Measurements from ENCODE around the gene PRPF38B. TPM values are rescaled to one million over a fixed set of nuclear protein-coding genes. Genes with fewer than 3 reads are reported as not detected.

PRPF38B gene
- total and polyA plus RNA-seq, 10 of the 15 experiments (the other 5 are each of a cell fraction or from before 2014, with no cell fraction given) = 32.9 to 79.2 (median 47.8) TPM

- H2AFZ ChIP-seq (ENCODE audit: control insufficient read depth, low read depth, low read length) = no peak overlapping the region
- H3K4me3 ChIP-seq = no peak overlapping the region
- H3K9me3 ChIP-seq (replicated peaks; ENCODE audit: control insufficient read depth, insufficient read depth, low read length) = no peaks in the 10 kb centered on the region
- ChIA-PET CTCF (interaction anchor here (0.6 to 1.2 kb wide), 2 partner anchors 8 to 56 kb away, joined by 3 to 4 read pairs; no protein-coding TSS in a partner anchor), RAD21 (ENCODE audit: unreplicated experiment) (no interaction called here), SMC1A (ENCODE audit: uncharacterized antibody, unreplicated experiment) (no interaction called here), POLR2A (interaction anchor here (1.1 kb wide), 1 partner anchor 25 kb away, joined by 3 read pairs; no protein-coding TSS in a partner anchor)
- DNase-seq (ENCODE audit: low read depth, low spot score) (no peak), ATAC-seq (no peak), FAIRE-seq (no peak)
- H3K79me2 ChIP-seq (ENCODE audit: control insufficient read depth, insufficient read depth, low read length) = no peaks in the 10 kb centered on the region
- in situ Hi-C loops (cut with MboI) = no loop called here
- no peaks in the 10 kb centered on the region for H3K36me3 ChIP-seq (ENCODE audit: control insufficient read depth in 2 of 2, insufficient read depth in 2 of 2, low read length in 1 of 2)
- intact Hi-C loops (cut with micrococcal nuclease; ENCODE audit: unreplicated experiment) = no loop called here
- peaks cover 0 to 2% of the 10 kb centered on the region in 2 experiments; a peak in 2 of 4 replicates for H3K27me3 ChIP-seq (replicated peaks in 1 of 2; ENCODE audit: control insufficient read depth in 2 of 2, insufficient read depth in 2 of 2, low read length in 1 of 2)
- no TSS peak for BruUV-seq (replicated peaks)
- no peaks in the 10 kb centered on the region for H3K4me1 ChIP-seq (ENCODE audit: control insufficient read depth, insufficient read depth, low read length)
- TF ChIP-seq ESRRA (IDR thresholded peaks at IDR 0.05; ENCODE audit: low read length) (no peak), TAF1 (IDR thresholded peaks at IDR 0.05; ENCODE audit: borderline replicate concordance, low read depth, low read length) (no peak)
- no peak overlapping the region for H3K4me2 ChIP-seq (ENCODE audit: control insufficient read depth, insufficient read depth)
- no peak overlapping the region for H3K27ac ChIP-seq (ENCODE audit: control insufficient read depth, insufficient read depth)
- no peak overlapping the region for H3K9ac ChIP-seq (ENCODE audit: control insufficient read depth, insufficient read depth, low read length)
- WGBS (ENCODE audit: insufficient coverage, insufficient replicate concordance, low lambda C conversion rate, missing lambda C conversion rate) = 61% methylated on average over 9 of the region's 9 CpGs
- H4K20me1 ChIP-seq (ENCODE audit: control insufficient read depth, insufficient read depth) = no peaks in the 10 kb centered on the region
Observed at GRCh38 chr1:108717774-108718316, 25.7 kb downstream of the PRPF38B start.

DNA sequence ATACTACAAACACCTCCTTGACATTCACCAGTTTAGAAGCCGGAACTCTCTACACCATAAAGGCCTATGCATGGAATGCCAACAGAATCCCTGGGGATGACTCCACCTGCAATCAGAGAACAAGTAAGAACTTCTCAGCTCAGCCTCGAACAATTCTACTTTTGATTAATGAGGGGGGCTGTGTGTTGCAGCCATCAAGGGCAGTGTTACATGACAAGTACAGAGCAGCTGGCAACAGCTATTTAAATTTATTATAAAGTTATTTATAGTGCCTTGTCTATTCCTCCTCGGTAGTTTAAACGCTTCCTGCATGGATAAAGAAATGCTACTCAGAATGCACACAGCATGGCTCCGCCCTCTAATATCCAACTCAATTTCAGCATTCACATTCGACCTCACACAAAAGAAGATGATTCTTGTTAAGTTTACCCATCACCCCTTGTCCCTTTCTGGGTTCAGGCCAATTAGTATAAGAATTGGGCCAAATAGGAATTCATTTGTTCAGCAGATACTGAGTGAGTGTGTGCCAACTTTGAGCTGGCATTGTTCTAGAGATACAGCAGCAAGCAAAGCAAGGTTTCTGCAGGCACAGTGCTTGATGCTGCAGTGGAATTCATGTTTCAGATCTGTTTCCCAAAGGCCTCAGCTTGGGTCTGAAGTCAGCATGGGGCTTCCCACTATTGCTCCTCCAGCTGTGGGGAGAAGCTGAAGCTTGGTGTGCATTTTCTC lies 27.0 kb downstream of the PRPF38B start:
- in situ Hi-C loops (cut with MboI) (no loop called here), intact Hi-C loops (cut with micrococcal nuclease; ENCODE audit: unreplicated experiment) (no loop called here)
- CTCF ChIA-PET = interaction anchor here (1.1 to 1.4 kb wide), 2 partner anchors 10 to 207 kb away, joined by 3 to 5 read pairs; no protein-coding TSS in a partner anchor

More for the DNA sequence above, 27.0 kb downstream of the PRPF38B start:
- Histone ChIP-seq H3K27me3 (replicated peaks in 1 of 2; ENCODE audit: control insufficient read depth in 2 of 2, insufficient read depth in 2 of 2, low read length in 1 of 2) (peaks cover 0 to 2% of the 10 kb centered on the region in 2 experiments; a peak in 2 of 4 replicates), H3K79me2 (ENCODE audit: control insufficient read depth, insufficient read depth, low read length) (no peaks in the 10 kb centered on the region), H2AFZ (ENCODE audit: control insufficient read depth, low read depth, low read length) (no peak overlapping the region), H3K4me1 (ENCODE audit: control insufficient read depth, insufficient read depth, low read length) (no peaks in the 10 kb centered on the region), H4K20me1 (ENCODE audit: control insufficient read depth, insufficient read depth) (no peaks in the 10 kb centered on the region), H3K36me3 (ENCODE audit: control insufficient read depth in 2 of 2, insufficient read depth in 2 of 2, low read length in 1 of 2) (no peaks in the 10 kb centered on the region), H3K4me2 (ENCODE audit: control insufficient read depth, insufficient read depth) (no peak overlapping the region), H3K9me3 (replicated peaks; ENCODE audit: control insufficient read depth, insufficient read depth, low read length) (no peaks in the 10 kb centered on the region), H3K4me3 (no peak overlapping the region), H3K27ac (ENCODE audit: control insufficient read depth, insufficient read depth) (no peak overlapping the region), H3K9ac (ENCODE audit: control insufficient read depth, insufficient read depth, low read length) (no peak overlapping the region)
- RAD21 ChIA-PET (ENCODE audit: unreplicated experiment) = no interaction called here
- SMC1A ChIA-PET (ENCODE audit: uncharacterized antibody, unreplicated experiment) = no interaction called here
- no peak for DNase-seq (ENCODE audit: low read depth, low spot score)
- WGBS (ENCODE audit: insufficient coverage, insufficient replicate concordance, low lambda C conversion rate, missing lambda C conversion rate) = 61% methylated on average over 6 of the region's 6 CpGs
- POLR2A ChIA-PET = no interaction called here
- TF ChIP-seq TCF12 (IDR thresholded peaks at IDR 0.05; ENCODE audit: low read depth, low read length) = no peak
- no TSS peak for BruUV-seq (replicated peaks)
- no peak for ATAC-seq
- no peak for FAIRE-seq
